ENCODE results near the gene KCNMB2. TPM values are rescaled to one million over a fixed set of nuclear protein-coding genes. Genes with fewer than 3 reads are reported as not detected.

The KCNMB2 gene
- total RNA-seq, 5 donors from 2014 or later (not counting 1 experiment from before 2014, with no cell fraction given) = not detected

DNA sequence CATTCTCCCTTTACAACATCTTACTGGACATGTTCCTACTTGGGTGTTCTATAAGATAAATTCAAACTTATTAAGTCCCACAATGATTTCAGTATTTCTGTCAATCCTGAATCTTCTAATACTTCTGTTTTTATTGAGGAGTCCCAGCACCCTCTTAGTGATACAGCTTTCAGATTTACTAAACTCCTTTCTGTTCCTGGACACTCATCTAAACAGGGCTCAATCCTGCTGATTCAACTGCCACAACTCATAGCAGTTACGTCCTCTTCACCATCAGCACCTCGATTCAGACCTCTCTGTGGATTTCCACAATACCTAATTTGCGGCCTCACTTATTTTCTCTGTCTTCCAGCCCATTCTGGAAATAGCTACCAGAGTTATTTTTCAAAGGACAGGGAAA, 101.6 kb downstream of the KCNMB2 start:
- Mint-ChIP-seq H3K27me3 (no peaks in the 10 kb centered on the region), H3K4me3 (no peak overlapping the region), H3K9me3 (peaks cover 6 to 13% (median 6%) of the 10 kb centered on the region in 3 donors), H3K27ac (no peak overlapping the region), H3K4me1 (no peaks in the 10 kb centered on the region), H3K36me3 (no peaks in the 10 kb centered on the region)
- CTCF ChIA-PET = no interaction called here
- H3K36me3 ChIP-seq (ENCODE audit: control insufficient read depth in 2 of 2, extremely low read depth in 1 of 2, insufficient read depth in 1 of 2, low read length in 1 of 2) = no peaks in the 10 kb centered on the region
- H3K4me1 ChIP-seq (ENCODE audit: control insufficient read depth in 1 of 2, extremely low read depth in 1 of 2, insufficient read depth in 2 of 2, low read length in 2 of 2) = no peaks in the 10 kb centered on the region
- no peak overlapping the region for H3K4me3 ChIP-seq (ENCODE audit: control insufficient read depth in 1 of 2, extremely low read depth in 1 of 2, low read length in 1 of 2)
- POLR2A ChIA-PET = no interaction called here
- 51% methylated on average over 2 of the region's 3 CpGs for WGBS (ENCODE audit: insufficient coverage)
- DNase-seq (no peak), ATAC-seq (replicated peaks in 1 of 4) (no peak)
- no peak overlapping the region for H3K27ac ChIP-seq (ENCODE audit: low read length)
- no peaks in the 10 kb centered on the region for H3K27me3 ChIP-seq (replicated peaks in 1 of 2; ENCODE audit: control insufficient read depth in 2 of 2, extremely low read depth in 1 of 2, insufficient read depth in 2 of 2, low read length in 1 of 2)
- H3K9me3 ChIP-seq = no peaks in the 10 kb centered on the region

DNA sequence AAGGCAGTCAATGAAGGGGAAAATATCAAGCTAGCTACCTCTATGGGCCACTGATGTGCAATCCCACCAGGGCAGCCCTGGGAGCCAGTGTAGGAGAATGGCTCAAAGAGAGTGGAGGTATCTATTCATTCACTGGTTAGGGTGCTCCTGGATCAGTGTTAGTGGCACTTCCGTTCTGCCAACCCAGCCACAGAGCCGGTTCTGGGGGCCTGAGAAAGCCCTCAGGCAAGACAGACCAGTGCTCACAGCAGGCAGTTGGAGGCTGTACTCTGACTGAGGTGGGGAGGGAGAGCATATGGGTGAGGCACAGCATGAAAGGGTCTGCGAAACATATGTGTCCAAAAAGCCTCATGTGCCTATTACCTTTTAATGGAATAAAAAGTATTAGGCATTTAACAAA, 109.3 kb downstream of the KCNMB2 start:
- H3K4me3 ChIP-seq (ENCODE audit: control insufficient read depth in 1 of 2, extremely low read depth in 1 of 2, low read length in 1 of 2) = no peak overlapping the region
- DNase-seq (no peak), ATAC-seq (replicated peaks in 1 of 4) (no peak)
- ChIA-PET CTCF (no interaction called here), POLR2A (no interaction called here)
- Mint-ChIP-seq H3K9me3 (peaks cover 0 to 14% (median 4%) of the 10 kb centered on the region in 3 donors), H3K4me1 (no peaks in the 10 kb centered on the region), H3K27ac (no peak overlapping the region), H3K27me3 (peaks cover 0 to 8% of the 10 kb centered on the region in 2 donors), H3K4me3 (no peak overlapping the region), H3K36me3 (no peaks in the 10 kb centered on the region)
- no peaks in the 10 kb centered on the region for H3K4me1 ChIP-seq (ENCODE audit: control insufficient read depth in 1 of 2, extremely low read depth in 1 of 2, insufficient read depth in 2 of 2, low read length in 2 of 2)
- H3K27me3 ChIP-seq (replicated peaks in 1 of 2; ENCODE audit: control insufficient read depth in 2 of 2, extremely low read depth in 1 of 2, insufficient read depth in 2 of 2, low read length in 1 of 2) = no peaks in the 10 kb centered on the region
- no peak overlapping the region for H3K27ac ChIP-seq (ENCODE audit: low read length)
- H3K36me3 ChIP-seq (ENCODE audit: control insufficient read depth in 2 of 2, extremely low read depth in 1 of 2, insufficient read depth in 1 of 2, low read length in 1 of 2) = no peaks in the 10 kb centered on the region
- 45% methylated on average over 2 of the region's 3 CpGs for WGBS (ENCODE audit: insufficient coverage)
- H3K9me3 ChIP-seq = no peaks in the 10 kb centered on the region

DNA sequence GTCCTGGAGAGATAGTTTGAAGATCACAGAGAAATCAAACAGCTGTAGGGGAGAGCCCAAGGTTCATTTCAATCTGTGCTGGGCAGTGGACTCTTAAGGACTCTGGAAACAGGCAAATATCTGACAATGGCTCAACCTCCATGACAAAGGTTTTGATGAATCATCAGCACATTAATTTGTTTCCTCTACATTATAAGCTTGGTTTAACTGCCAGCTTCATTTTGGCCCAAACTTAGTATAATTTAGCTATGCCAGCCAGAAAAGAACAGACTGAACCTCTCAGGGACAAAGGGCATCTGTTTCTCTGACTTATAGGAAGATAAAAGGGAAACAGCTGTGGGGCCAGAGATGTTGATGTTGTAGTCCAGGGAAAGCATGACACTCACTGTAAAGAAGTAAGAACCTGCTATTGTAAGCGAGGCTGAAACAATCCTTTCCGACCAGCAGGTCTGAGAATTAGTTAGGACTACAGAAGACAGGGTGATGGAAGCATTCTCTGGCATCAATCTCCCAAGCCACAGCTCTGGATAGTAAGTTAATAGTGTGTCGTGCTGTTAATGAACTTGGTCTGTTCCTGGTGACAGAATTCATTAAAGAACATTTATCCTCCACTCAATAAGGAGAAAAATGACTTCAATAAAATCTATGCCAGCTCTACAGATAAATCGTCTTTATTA, 110.1 kb downstream of the KCNMB2 start:
- no peaks in the 10 kb centered on the region for H3K36me3 ChIP-seq (ENCODE audit: control insufficient read depth in 2 of 2, extremely low read depth in 1 of 2, insufficient read depth in 1 of 2, low read length in 1 of 2)
- ATAC-seq (replicated peaks in 1 of 4) = no peak
- WGBS (ENCODE audit: insufficient coverage) = no CpG with 5 or more reads among the region's 4 CpGs
- POLR2A ChIA-PET = no interaction called here
- no peak overlapping the region for H3K27ac ChIP-seq (ENCODE audit: low read length)
- H3K4me3 Mint-ChIP-seq = no peak overlapping the region
- no peak overlapping the region for H3K4me3 ChIP-seq (ENCODE audit: control insufficient read depth in 1 of 2, extremely low read depth in 1 of 2, low read length in 1 of 2)
- DNase-seq = no peak
- H3K27ac Mint-ChIP-seq = no peak overlapping the region
- H3K36me3 Mint-ChIP-seq = no peaks in the 10 kb centered on the region
- H3K4me1 ChIP-seq (ENCODE audit: control insufficient read depth in 1 of 2, extremely low read depth in 1 of 2, insufficient read depth in 2 of 2, low read length in 2 of 2) = no peaks in the 10 kb centered on the region
- no peaks in the 10 kb centered on the region for H3K27me3 ChIP-seq (replicated peaks in 1 of 2; ENCODE audit: control insufficient read depth in 2 of 2, extremely low read depth in 1 of 2, insufficient read depth in 2 of 2, low read length in 1 of 2)
- H3K9me3 ChIP-seq = no peaks in the 10 kb centered on the region
- peaks cover 0 to 14% (median 4%) of the 10 kb centered on the region in 3 donors for H3K9me3 Mint-ChIP-seq
- no peaks in the 10 kb centered on the region for H3K4me1 Mint-ChIP-seq
- peaks cover 0 to 8% of the 10 kb centered on the region in 2 donors for H3K27me3 Mint-ChIP-seq
- CTCF ChIA-PET = no interaction called here

DNA sequence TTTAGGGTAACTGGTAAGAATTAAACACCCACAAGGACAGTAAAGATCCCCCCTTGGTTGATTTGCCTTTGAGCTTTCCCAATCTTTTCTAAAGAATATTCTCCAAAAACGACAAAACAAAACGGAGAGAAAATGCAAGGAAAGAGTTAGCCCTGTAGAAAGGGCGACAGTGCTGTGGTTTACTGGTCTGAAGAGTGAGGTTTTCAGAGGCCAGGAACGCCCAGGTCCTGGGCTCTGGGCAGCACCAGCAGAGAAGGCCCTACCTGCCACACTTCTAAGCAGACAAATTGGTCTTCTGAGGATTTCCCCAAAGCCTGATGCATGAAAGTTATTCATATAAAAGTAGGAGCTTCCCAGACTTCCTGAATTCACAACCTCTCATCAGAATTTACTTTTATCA, 119.3 kb downstream of the KCNMB2 start:
- H3K27me3 Mint-ChIP-seq = no peaks in the 10 kb centered on the region
- CTCF ChIA-PET = no interaction called here
- WGBS (ENCODE audit: insufficient coverage) = no CpG with 5 or more reads among the region's 4 CpGs

DNA sequence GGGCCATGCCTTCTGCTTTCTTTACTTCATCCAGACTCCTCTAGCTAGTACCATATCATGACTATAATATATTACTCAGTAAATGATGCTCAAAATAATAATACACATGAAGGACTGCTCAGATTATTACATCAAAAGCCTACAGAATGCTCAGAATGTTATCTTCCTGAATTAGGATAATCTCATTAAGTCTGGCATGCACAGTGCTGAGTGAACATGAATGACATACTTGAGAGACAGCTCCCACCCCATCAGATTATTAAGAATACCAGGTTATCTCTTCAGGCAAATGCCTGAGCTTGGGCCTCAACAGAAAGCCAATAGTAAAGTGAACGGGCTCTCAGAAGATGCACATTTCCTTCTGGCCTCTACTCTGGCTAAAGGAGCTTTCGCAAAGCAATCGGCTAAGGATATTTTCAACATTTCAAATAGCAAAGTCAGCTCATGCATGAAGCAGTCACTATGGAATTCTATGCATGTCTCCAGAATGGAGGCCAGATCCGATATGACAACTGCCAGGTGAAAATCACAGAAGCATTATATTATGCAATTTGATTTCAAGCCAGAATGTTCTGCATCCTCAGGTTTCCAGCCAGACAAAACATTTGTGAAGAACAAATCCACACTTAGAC, 122.6 kb downstream of the KCNMB2 start:
- Histone ChIP-seq H3K27me3 (replicated peaks in 1 of 2; ENCODE audit: control insufficient read depth in 2 of 2, extremely low read depth in 1 of 2, insufficient read depth in 2 of 2, low read length in 1 of 2) (no peaks in the 10 kb centered on the region), H3K4me3 (ENCODE audit: control insufficient read depth in 1 of 2, extremely low read depth in 1 of 2, low read length in 1 of 2) (no peak overlapping the region), H3K4me1 (ENCODE audit: control insufficient read depth in 1 of 2, extremely low read depth in 1 of 2, insufficient read depth in 2 of 2, low read length in 2 of 2) (no peaks in the 10 kb centered on the region), H3K36me3 (ENCODE audit: control insufficient read depth in 2 of 2, extremely low read depth in 1 of 2, insufficient read depth in 1 of 2, low read length in 1 of 2) (no peaks in the 10 kb centered on the region), H3K9me3 (no peaks in the 10 kb centered on the region), H3K27ac (ENCODE audit: low read length) (no peak overlapping the region)
- Mint-ChIP-seq H3K9me3 (peaks cover 0 to 4% (median 0%) of the 10 kb centered on the region in 3 donors), H3K36me3 (no peaks in the 10 kb centered on the region), H3K4me1 (no peaks in the 10 kb centered on the region), H3K4me3 (no peak overlapping the region), H3K27me3 (no peaks in the 10 kb centered on the region), H3K27ac (no peak overlapping the region)
- CTCF ChIA-PET = no interaction called here
- DNase-seq (no peak), ATAC-seq (replicated peaks in 1 of 4) (no peak)
- POLR2A ChIA-PET = interaction anchor here in 1 of 2 donors (0.7 kb wide), 1 partner anchor 10 kb away, joined by 3 read pairs; no protein-coding TSS in a partner anchor
- 91% methylated on average over 4 of the region's 4 CpGs for WGBS (ENCODE audit: insufficient coverage)

More for the DNA sequence above, 119.3 kb downstream of the KCNMB2 start:
- Histone ChIP-seq H3K4me1 (ENCODE audit: control insufficient read depth in 1 of 2, extremely low read depth in 1 of 2, insufficient read depth in 2 of 2, low read length in 2 of 2) (no peaks in the 10 kb centered on the region), H3K27ac (ENCODE audit: low read length) (no peak overlapping the region), H3K27me3 (replicated peaks in 1 of 2; ENCODE audit: control insufficient read depth in 2 of 2, extremely low read depth in 1 of 2, insufficient read depth in 2 of 2, low read length in 1 of 2) (no peaks in the 10 kb centered on the region), H3K36me3 (ENCODE audit: control insufficient read depth in 2 of 2, extremely low read depth in 1 of 2, insufficient read depth in 1 of 2, low read length in 1 of 2) (no peaks in the 10 kb centered on the region), H3K4me3 (ENCODE audit: control insufficient read depth in 1 of 2, extremely low read depth in 1 of 2, low read length in 1 of 2) (no peak overlapping the region), H3K9me3 (no peaks in the 10 kb centered on the region)
- DNase-seq (no peak), ATAC-seq (replicated peaks in 1 of 4) (no peak)
- H3K4me1 Mint-ChIP-seq = no peaks in the 10 kb centered on the region
- H3K9me3 Mint-ChIP-seq = peaks cover 0 to 5% (median 0%) of the 10 kb centered on the region in 3 donors
- POLR2A ChIA-PET = no interaction called here
- H3K36me3 Mint-ChIP-seq = no peaks in the 10 kb centered on the region
- no peak overlapping the region for H3K27ac Mint-ChIP-seq
- no peak overlapping the region for H3K4me3 Mint-ChIP-seq

DNA sequence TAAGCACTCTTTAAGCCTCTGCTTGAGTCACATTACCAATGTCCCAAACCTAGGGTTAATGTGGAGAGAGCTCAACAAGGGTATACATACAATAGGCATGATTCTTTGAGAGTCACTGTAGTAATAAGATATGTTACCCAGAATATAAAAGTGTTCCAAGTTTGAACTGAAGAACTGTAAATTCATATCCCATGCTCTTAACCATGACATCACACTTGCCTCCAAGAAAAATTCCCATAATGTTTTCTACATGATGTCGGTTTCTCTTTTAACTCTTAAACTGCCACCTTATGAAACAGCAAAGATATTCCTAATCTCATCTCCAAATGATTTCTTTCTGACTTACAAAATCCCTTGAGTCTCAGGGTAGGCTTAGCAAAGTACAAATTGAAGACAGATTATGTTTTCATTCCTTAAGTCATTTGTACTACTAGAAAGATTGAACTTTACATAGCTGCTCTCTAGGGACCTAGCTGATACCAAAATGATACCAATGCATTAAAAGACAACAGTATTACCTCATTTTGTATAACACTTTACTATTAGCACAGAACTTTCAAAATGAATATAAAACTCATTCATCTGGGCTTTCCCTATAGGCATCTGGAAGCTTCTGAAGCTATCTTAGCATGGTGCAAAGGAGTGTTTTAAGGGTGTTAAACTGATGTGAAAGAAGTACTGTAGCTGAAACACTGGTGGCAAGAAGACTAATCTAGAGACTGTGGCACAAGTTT, 127.1 kb downstream of the KCNMB2 start:
- H3K4me3 Mint-ChIP-seq = no peak overlapping the region
- Histone ChIP-seq H3K4me3 (ENCODE audit: control insufficient read depth in 1 of 2, extremely low read depth in 1 of 2, low read length in 1 of 2) (no peak overlapping the region), H3K27ac (ENCODE audit: low read length) (no peak overlapping the region), H3K36me3 (ENCODE audit: control insufficient read depth in 2 of 2, extremely low read depth in 1 of 2, insufficient read depth in 1 of 2, low read length in 1 of 2) (no peaks in the 10 kb centered on the region), H3K27me3 (replicated peaks in 1 of 2; ENCODE audit: control insufficient read depth in 2 of 2, extremely low read depth in 1 of 2, insufficient read depth in 2 of 2, low read length in 1 of 2) (no peaks in the 10 kb centered on the region), H3K9me3 (no peaks in the 10 kb centered on the region), H3K4me1 (ENCODE audit: control insufficient read depth in 1 of 2, extremely low read depth in 1 of 2, insufficient read depth in 2 of 2, low read length in 2 of 2) (no peaks in the 10 kb centered on the region)
- no peaks in the 10 kb centered on the region for H3K36me3 Mint-ChIP-seq
- DNase-seq (no peak), ATAC-seq (replicated peaks in 1 of 4) (no peak)
- H3K9me3 Mint-ChIP-seq = peaks cover 0 to 4% (median 0%) of the 10 kb centered on the region in 3 donors
- WGBS (ENCODE audit: insufficient coverage) = no CpG with 5 or more reads among the region's 1 CpG
- POLR2A ChIA-PET = no interaction called here
- H3K4me1 Mint-ChIP-seq = no peaks in the 10 kb centered on the region
- CTCF ChIA-PET = no interaction called here
- no peaks in the 10 kb centered on the region for H3K27me3 Mint-ChIP-seq
- no peak overlapping the region for H3K27ac Mint-ChIP-seq
